Hindlimb muscle (tissue), 1 donor: ENCODE results near the gene LBP. TPM values are rescaled to one million over a fixed set of nuclear protein-coding genes. Genes with fewer than 3 reads are reported as not detected.
A peak's percentile ranks its signal among the peaks of the same experiment; 100 is the strongest.
"Not testable (repeated sequence)": the region's sequence is repeated elsewhere in the genome, so short reads cannot be mapped to it uniquely, and the experiment has no call there.

Experiments used
- DNase-seq: peaks from one replicate; pipeline ENCODE4 v3.0.0-alpha.2; 2013
- polyA plus RNA-seq: library from polyadenylated mRNA; unstranded; fragments of 120-200 nt; gene quantifications from one replicate; pipeline ENCODE4 v1.2.1, GENCODE V29; 2013; ENCODE audit not compliant: insufficient read length

Gene LBP
- polyA plus RNA-seq, 1 donor, result not detected

- no peak for DNase-seq
These were observed 55.8 kb downstream of the LBP start for GRCh38 chr20:38402089-38402488.

GRCh38 chr20:38402816-38403215, 56.5 kb downstream of the LBP start:
- no peak for DNase-seq

- no peak for DNase-seq
These were observed 57.7 kb downstream of the LBP start for GRCh38 chr20:38404016-38404415.

GRCh38 chr20:38405132-38405531, 58.9 kb downstream of the LBP start:
- no peak for DNase-seq

- no peak for DNase-seq
These were observed 60.2 kb downstream of the LBP start for GRCh38 chr20:38406476-38406875.

- no peak for DNase-seq
These were observed 61.0 kb downstream of the LBP start for GRCh38 chr20:38407321-38407720.

DNA sequence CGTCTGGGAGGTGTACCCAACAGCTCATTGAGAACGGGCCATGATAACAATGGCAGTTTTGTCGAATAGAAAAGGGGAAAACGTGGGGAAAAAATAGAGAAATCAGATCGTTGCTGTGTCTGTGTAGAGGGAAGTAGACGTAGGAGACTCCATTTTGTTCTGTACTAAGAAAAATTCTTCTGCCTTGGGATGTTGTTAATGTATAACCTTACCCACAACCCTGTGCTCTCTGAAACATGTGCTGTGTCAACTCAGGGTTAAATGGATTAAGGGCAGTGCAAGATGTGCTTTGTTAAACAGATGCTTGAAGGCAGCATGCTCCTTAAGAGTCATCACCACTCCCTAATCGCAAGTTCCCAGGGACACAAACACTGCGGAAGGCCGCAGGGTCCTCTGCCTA, 61.5 kb downstream of the LBP start:
- DNase-seq, result not testable (repeated sequence)

GRCh38 chr20:38412877-38413577, 66.7 kb downstream of the LBP start:
- no peak for DNase-seq

GRCh38 chr20:38414769-38415450, 68.6 kb downstream of the LBP start:
- DNase-seq, result no peak

- DNase-seq, result peak; percentile 39
These were observed 72.4 kb downstream of the LBP start for GRCh38 chr20:38418509-38419204.

DNA sequence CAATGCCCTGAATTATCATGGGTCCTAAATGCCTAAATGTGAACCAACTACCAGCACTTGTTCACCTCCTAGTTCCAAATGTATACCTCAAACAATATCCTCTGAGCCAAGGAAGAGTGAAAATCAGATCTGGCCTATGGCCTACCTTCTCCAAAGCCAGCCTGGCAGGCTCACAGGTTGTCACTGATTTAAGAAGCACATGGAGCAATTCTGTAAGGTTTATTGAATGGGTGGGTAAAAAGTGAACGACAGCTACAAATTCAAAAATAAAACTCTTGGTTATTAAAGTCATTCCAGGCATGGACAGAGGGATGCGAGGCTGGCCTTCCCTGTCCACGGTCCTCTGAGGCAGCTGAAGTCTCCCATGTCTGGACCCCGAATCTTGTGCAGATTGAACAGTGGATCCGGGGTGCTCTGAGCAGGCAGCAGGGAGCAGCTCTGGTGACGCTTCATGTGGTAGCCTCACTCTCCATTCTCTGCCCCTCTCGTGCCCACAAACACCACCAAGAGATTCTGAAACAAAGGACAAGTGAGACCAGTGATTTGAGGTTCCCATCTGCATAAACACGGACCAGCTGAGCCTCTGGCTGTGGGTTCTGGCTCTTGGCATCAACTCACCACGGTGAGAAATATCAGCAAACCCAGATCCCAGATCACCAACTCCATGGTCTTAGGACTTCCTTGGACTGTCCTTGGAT, 74.3 kb downstream of the LBP start:
- DNase-seq, result no peak

DNA sequence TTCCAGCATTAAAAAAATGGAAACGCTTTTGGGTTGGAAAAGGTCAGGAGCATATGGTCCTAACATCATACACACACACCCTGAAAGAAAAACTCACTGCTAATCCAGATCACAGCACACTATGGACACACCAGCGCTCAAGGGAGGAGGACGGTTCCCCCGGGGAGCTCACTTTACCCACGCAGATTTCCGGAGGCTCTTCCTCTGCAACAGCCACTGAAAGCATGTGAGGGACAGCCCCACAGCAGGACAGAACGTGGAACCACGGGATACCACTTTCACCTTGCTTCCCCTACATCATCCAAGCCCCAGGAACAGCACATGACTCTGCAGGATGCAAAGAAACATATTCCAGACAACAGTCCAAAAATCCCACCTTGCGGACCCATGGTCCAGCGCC, 75.6 kb downstream of the LBP start:
- DNase-seq, result no peak

- DNase-seq, result no peak
These were observed 77.3 kb downstream of the LBP start for GRCh38 chr20:38423541-38423940.

GRCh38 chr20:38424401-38424800, 78.1 kb downstream of the LBP start:
- DNase-seq, result no peak

GRCh38 chr20:38426006-38426897, 80.0 kb downstream of the LBP start:
- DNase-seq, result no peak

Other genes starting within 250 kb of the LBP start
- gene TGM2, start 181.2 kb upstream of the LBP start, polyA plus RNA-seq, result 14.9 TPM
- gene KIAA1755, start 85.7 kb upstream of the LBP start, polyA plus RNA-seq, result 7.0 TPM
- 0.52 TPM for gene BPI, start 42.3 kb upstream of the LBP start, polyA plus RNA-seq
- 21.4 TPM for gene SNHG17, start 88.8 kb downstream of the LBP start, polyA plus RNA-seq
- gene RALGAPB, start 126.4 kb downstream of the LBP start, polyA plus RNA-seq, result 20.4 TPM
- not detected for gene ADIG, start 234.7 kb downstream of the LBP start, polyA plus RNA-seq